NB4 (cell line): ENCODE measurements around the gene LYRM4.

ENCODE experiments used
- DNase-seq: peaks from one replicate; pipeline ENCODE4 v3.0.0; 2010; ENCODE audit warnings: low read depth
- H3K4me3 ChIP-seq: one replicate; pipeline ENCODE4 v1.5.1; 2011; ENCODE audit warnings: mild to moderate bottlenecking, low read depth, low read length, moderate library complexity
- CTCF ChIP-seq: IDR thresholded peaks from one replicate; pipeline ENCODE4 v1.5.1; 2012; ENCODE audit warnings: low read depth, low read length
- MYC ChIP-seq: IDR thresholded peaks from 2 replicates; pipeline ENCODE4 v1.6.1; 2011; ENCODE audit warnings: low read depth, low read length
- POLR2A ChIP-seq: IDR thresholded peaks from 2 replicates; pipeline ENCODE4 v1.6.1; 2011; ENCODE audit warnings: mild to moderate bottlenecking; ENCODE audit not compliant: insufficient read length; ENCODE audit errors: extremely low read depth
- TF ChIP-seq, protein P1 (sequence below): IDR thresholded peaks from 2 replicates; pipeline ENCODE4 v1.6.1; 2011; ENCODE audit warnings: low read depth, low read length

LYRM4 gene

DNA sequence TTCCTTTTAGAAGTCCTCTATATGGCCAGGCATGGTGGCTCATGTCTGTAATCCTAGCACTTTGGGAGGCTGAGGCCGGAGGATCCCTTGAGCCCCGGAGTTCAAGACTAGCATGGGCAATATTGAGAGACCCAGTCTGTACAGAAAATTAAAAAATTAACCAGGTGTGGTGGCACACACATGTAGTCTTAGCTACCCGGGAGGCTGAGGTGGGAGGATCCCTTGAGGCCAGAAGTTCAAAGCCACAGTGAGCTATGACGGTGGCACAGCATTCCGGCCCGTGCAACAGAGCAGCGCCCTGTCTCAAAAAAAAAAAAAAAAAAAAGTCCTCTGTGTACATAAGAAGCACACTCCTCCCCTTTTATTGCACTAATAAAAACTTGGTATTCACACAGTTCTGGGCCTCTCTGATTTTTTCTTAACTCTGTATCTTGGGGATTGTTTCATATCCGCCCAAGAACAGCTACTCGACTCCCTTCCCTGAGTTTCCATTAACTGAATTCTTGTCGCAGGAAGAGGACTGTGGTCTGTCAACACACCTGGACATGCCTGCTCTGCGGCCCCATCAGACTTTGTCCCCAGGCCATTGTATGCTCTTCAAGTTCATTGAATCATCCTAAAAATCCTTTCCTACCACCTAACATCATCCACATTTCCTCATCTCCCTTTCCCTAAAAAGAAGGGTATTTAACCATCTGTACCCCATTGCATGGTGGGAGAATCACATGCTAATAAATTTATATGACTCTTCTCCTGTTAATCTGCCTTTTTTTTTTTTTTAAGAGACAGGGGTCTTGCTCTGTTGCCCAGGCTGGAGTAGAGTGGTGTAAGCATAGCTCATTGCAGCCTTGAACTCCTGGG lies 201.5 kb downstream of the LYRM4 start:
- DNase-seq, result no peak
- H3K4me3 ChIP-seq, result no peak overlapping the region
- TF ChIP-seq MYC (no peak), POLR2A (no peak), CTCF (no peak)
- TF ChIP-seq, protein P1, sequence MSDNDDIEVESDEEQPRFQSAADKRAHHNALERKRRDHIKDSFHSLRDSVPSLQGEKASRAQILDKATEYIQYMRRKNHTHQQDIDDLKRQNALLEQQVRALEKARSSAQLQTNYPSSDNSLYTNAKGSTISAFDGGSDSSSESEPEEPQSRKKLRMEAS, result no peak
